Activated CD4-positive, alpha-beta T cell treated with anti-CD3 and anti-CD28 coated beads, Interleukin-2, amount 10 ng/mL, durations not matched to agents 24 days and 14 days (primary cell): ENCODE results near the gene AUH. TPM values are rescaled to one million over a fixed set of nuclear protein-coding genes. Genes with fewer than 3 reads are reported as not detected.
"Not testable (repeated sequence)": the region's sequence is repeated elsewhere in the genome, so short reads cannot be mapped to it uniquely, and the experiment has no call there.

Experiments
- DNase-seq: peaks from one replicate; pipeline ENCODE4 v3.0.0; 2022
- H3K27ac Mint-ChIP-seq: one replicate; pipeline ENCODE4 v1.8.0; 2022; ENCODE audit warnings: mild to moderate bottlenecking, mixed read lengths
- H3K27me3 Mint-ChIP-seq: one replicate; pipeline ENCODE4 v1.8.0; 2022; ENCODE audit warnings: mixed read lengths
- H3K36me3 Mint-ChIP-seq: one replicate; pipeline ENCODE4 v1.8.0; 2022; ENCODE audit warnings: low read depth, mild to moderate bottlenecking, mixed read lengths
- H3K4me1 Mint-ChIP-seq: one replicate; pipeline ENCODE4 v1.8.0; 2021; ENCODE audit warnings: mixed read lengths
- H3K4me3 Mint-ChIP-seq: one replicate; pipeline ENCODE4 v1.8.0; 2022; ENCODE audit warnings: mild to moderate bottlenecking, moderate library complexity, mixed read lengths
- H3K9me3 Mint-ChIP-seq: one replicate; pipeline ENCODE4 v1.8.0; 2021; ENCODE audit warnings: mixed read lengths
- intact Hi-C: fragments of 100-400 bp; cut with micrococcal nuclease; formaldehyde crosslinking; loops from one replicate; pipeline ENCODE4 v1.15.1; 2023
- total RNA-seq: library from RNA; stranded (reverse); gene quantifications from 2 replicates; pipeline ENCODE4 v1.2.3, GENCODE V29; 2022

AUH gene
- total RNA-seq, 1 donor from 2014 or later = 49.5 TPM

DNA sequence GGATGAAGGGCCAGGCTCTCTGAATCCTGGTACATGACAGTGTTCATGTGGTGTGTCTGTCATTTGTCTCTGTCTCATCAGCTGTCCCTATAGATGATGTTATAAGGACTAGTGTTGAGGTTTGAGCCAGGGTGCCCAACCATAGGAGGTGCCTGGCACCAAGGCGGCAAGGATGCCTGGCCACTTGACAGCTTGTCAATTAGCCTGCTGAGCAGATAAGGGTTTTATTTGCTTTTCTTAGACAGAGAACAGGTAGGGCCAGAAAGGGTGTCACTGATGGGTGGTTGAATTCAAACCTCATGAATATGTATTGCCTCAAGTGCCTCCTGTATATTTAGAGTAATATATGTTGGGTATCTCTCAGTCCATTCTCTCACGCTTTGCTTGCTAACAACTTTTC is 30.1 kb upstream of the AUH start:
- no peak for DNase-seq
- intact Hi-C loops = no loop called here
- Mint-ChIP-seq H3K4me1 (peaks cover 12% of the 10 kb centered on the region), H3K27me3 (peaks cover 2% of the 10 kb centered on the region), H3K36me3 (no peaks in the 10 kb centered on the region), H3K9me3 (peaks cover 3% of the 10 kb centered on the region), H3K27ac (no peak overlapping the region), H3K4me3 (no peak overlapping the region)

DNA sequence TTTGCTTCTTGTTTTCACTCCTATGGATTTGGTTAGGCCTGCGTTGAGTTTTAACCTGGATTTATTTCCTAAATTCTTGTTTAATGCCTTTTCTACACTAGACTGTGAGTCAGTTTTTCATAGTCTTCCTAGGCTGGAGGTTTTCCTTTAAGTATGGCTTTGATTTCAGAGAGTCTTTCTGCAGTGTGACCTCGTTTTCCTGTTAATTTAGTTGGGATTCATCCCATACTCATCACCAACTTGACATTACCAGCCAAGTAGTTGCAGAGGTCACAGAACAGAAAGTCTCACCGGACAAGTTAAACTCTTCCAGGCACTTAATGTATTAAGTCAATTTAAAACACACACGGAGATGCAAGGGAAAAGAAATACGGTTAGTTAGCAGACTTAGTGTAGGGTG is 29.7 kb upstream of the AUH start:
- H3K9me3 Mint-ChIP-seq = peaks cover 3% of the 10 kb centered on the region
- H3K36me3 Mint-ChIP-seq = no peaks in the 10 kb centered on the region
- no peak overlapping the region for H3K4me3 Mint-ChIP-seq
- intact Hi-C loops = no loop called here
- peaks cover 2% of the 10 kb centered on the region for H3K27me3 Mint-ChIP-seq
- no peak for DNase-seq
- no peak overlapping the region for H3K27ac Mint-ChIP-seq
- H3K4me1 Mint-ChIP-seq = peaks cover 12% of the 10 kb centered on the region

DNA sequence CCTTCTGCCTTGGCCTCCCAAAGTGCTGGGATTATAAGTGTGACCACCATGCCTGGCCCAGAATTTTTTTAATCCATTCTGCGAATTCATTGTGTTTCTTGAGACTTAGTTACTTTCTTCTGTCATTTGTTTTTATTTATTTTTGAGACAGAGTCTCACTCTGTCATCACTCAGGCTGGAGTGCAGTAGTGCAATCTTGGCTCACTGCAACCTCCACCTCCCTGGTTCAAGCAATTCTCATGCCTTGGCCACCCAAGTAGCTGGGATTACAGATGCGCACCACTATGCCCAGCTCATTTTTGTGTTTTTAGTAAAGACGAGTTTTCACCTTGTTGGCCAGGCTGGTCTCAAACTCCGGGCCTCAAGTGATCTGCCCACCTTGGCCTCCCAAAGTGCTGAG is 28.0 kb upstream of the AUH start:
- H3K9me3 Mint-ChIP-seq, intact Hi-C loops, H3K4me1 Mint-ChIP-seq, H3K27me3 Mint-ChIP-seq, H3K4me3 Mint-ChIP-seq, H3K36me3 Mint-ChIP-seq, H3K27ac Mint-ChIP-seq, DNase-seq: not testable (repeated sequence)

DNA sequence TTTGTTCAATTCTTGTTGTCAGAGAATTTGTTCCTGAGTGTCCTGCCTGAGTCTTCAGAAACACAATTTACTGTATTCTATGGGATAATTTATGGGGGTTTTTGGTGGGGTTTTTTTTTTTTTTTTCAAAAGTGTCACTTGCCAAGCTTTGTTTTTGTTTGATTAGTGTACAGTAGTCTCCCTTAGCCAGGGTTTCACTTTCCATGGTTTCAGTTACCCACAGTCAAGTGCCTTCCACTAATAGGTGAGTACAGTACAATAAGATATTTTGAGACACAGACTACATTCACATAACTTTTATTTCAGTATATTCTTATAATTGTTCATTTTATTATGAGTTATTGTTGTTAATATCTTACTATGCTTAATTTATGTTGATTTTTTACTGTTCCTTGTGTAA is 25.0 kb upstream of the AUH start:
- Mint-ChIP-seq H3K4me1 (no peaks in the 10 kb centered on the region), H3K4me3 (no peak overlapping the region), H3K27me3 (peaks cover 12% of the 10 kb centered on the region), H3K27ac (no peak overlapping the region), H3K9me3 (peaks cover 4% of the 10 kb centered on the region), H3K36me3 (no peaks in the 10 kb centered on the region)
- no peak for DNase-seq
- intact Hi-C loops = no loop called here

DNA sequence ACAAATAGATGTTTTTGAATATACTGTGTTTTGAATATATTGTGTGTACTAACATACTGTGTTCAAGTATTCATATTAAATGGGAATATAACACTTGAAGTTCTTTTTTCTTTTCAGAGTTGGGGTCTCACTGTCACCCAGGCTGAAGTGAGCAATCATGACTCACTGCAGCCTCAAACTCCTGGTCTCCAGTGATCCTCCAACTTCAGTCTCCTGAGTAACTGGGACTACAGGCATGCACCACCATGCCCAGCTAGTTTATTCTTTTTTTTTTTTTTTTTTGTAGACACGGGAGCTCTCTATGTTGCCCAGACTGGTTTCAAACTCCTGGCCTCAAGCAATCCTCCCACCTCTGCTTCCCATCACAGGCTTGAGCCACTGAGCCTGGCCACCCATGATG is 23.2 kb upstream of the AUH start:
- intact Hi-C loops = no loop called here
- no peak for DNase-seq
- Mint-ChIP-seq H3K36me3 (no peaks in the 10 kb centered on the region), H3K4me3 (no peak overlapping the region), H3K27ac (no peak overlapping the region), H3K27me3 (peaks cover 23% of the 10 kb centered on the region), H3K9me3 (peaks cover 4% of the 10 kb centered on the region), H3K4me1 (no peaks in the 10 kb centered on the region)

DNA sequence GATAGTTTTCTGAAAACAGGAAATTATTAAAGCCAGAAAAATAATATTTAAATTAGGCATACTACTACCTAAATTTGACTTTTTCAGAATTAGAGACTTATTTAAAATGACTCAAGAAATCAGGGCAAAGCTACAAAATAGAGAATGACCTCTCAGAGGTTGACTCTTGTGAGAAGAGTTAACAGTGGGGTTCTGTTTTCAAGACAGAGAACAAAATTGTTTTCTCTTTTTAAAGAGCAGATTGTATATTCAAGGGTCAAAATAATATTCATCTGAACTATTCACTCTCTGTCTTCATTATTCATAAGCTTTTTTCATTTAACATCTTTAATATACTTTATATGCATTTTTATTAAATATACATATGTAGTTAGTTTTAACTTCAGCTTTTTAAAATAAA is 21.9 kb upstream of the AUH start:
- intact Hi-C loops = no loop called here
- H3K4me3 Mint-ChIP-seq = no peak overlapping the region
- H3K36me3 Mint-ChIP-seq = no peaks in the 10 kb centered on the region
- no peak for DNase-seq
- no peaks in the 10 kb centered on the region for H3K4me1 Mint-ChIP-seq
- peaks cover 4% of the 10 kb centered on the region for H3K9me3 Mint-ChIP-seq
- no peak overlapping the region for H3K27ac Mint-ChIP-seq
- H3K27me3 Mint-ChIP-seq = peaks cover 24% of the 10 kb centered on the region

DNA sequence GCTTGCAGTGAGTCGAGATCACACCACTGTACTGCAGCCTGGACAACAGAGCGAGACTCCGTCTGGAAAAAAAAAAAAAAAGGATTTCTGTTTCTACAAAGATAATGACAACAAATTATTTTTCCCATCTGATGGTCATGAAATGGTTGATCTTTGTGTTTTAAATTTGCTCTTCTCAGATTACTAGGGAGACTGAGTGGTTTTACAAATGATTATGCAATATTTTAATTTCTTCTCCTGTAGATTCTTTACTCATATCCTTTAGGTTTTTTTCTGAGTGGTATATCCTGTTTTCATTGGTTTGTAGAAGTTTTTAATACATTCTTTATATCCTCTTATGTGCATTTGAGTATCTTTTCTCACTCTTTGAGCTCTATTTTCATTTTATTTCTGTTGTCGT is 20.6 kb upstream of the AUH start:
- H3K36me3 Mint-ChIP-seq = peaks cover 2% of the 10 kb centered on the region
- peaks cover 24% of the 10 kb centered on the region for H3K27me3 Mint-ChIP-seq
- H3K4me1 Mint-ChIP-seq = no peaks in the 10 kb centered on the region
- no peak overlapping the region for H3K27ac Mint-ChIP-seq
- intact Hi-C loops = no loop called here
- DNase-seq = no peak
- no peak overlapping the region for H3K4me3 Mint-ChIP-seq
- peaks cover 10% of the 10 kb centered on the region for H3K9me3 Mint-ChIP-seq

DNA sequence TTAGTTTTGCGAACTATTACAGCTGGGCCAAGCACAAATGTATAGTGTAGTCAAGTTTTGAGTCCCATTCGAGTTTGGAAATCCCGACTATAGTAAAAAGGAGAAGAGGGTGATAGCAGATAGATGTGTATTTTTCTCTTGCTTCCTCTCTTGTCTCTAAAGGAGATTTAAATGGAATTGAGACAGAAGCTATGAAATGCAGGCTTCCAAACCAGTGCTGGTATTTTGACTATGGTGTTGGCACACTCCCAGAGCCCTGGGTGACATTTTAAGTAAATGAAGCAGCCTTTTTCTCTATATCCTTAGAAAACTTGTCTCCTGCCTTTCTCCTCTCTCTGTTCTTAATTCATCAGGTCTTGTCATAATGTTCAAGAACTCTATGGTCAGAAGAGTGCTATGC is 17.7 kb upstream of the AUH start:
- DNase-seq = no peak
- Mint-ChIP-seq H3K36me3 (peaks cover 2% of the 10 kb centered on the region), H3K9me3 (peaks cover 14% of the 10 kb centered on the region), H3K27me3 (peaks cover 26% of the 10 kb centered on the region), H3K4me3 (no peak overlapping the region), H3K4me1 (peaks cover 8% of the 10 kb centered on the region), H3K27ac (no peak overlapping the region)
- intact Hi-C loops = no loop called here

DNA sequence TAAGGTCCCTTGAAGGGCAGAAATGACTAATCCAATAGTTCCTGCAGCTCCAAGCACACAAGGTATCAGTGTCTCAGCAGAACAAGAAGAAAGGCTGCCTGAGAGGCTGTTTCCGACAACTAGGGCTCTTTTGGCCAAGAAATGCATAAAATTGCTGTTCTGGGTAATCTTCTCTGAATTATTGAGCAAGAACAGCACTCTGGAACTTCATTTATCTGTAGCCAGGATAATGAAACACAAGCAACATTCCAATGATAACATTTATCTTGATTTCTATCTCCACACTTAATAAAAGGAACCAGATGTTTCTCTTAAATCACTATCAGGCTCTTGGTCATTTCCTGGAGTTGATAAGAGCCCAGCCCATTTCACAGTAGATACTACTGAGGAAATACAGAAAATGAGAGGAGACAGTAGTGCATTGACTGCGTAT is 17.0 kb upstream of the AUH start:
- H3K4me1 Mint-ChIP-seq = peaks cover 8% of the 10 kb centered on the region
- no peak overlapping the region for H3K4me3 Mint-ChIP-seq
- no peak for DNase-seq
- H3K27ac Mint-ChIP-seq = no peak overlapping the region
- H3K9me3 Mint-ChIP-seq = peaks cover 14% of the 10 kb centered on the region
- peaks cover 2% of the 10 kb centered on the region for H3K36me3 Mint-ChIP-seq
- peaks cover 26% of the 10 kb centered on the region for H3K27me3 Mint-ChIP-seq
- intact Hi-C loops = no loop called here

DNA sequence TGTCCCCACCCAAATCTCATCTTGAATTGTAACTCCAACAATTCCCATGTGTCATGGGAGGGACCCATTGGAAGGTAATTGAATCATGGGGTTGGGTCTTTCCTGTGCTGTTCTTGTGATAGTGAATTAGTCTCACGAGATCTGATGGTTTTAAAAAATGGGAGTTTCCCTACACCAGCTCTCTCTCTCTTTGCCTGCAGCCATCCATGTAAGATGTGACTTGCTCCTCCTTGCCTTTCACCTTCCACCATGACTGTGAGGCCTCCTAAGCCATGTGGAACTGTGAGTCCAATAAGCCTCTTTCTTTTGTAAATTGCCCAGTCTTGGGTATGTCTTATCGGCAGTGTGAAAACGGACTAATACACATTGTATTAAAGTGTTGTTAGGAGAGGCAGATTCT is 16.3 kb upstream of the AUH start:
- Mint-ChIP-seq H3K27me3 (peaks cover 24% of the 10 kb centered on the region), H3K9me3 (peaks cover 14% of the 10 kb centered on the region)
- DNase-seq, H3K27ac Mint-ChIP-seq, intact Hi-C loops, H3K4me3 Mint-ChIP-seq, H3K36me3 Mint-ChIP-seq, H3K4me1 Mint-ChIP-seq: not testable (repeated sequence)

DNA sequence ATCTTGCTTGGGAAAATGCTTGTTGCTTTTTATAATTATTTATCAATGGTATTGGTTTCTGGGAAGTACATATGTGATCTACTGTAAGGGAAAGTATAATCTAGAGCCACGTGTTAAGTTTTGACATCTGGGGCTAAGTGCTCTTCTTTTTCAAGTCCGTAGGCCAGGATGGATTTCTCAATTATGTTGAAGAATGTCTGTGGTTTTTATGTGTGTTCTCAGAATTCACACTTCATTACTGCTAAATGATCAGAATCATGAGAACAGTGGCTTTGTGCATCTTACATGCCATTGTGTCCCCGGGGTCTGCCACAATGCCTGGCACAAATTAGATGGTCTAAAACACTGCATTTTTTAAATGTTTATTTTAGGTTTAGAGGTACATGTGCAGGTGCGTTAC is 14.5 kb upstream of the AUH start:
- H3K27me3 Mint-ChIP-seq = peaks cover 10% of the 10 kb centered on the region
- peaks cover 10% of the 10 kb centered on the region for H3K9me3 Mint-ChIP-seq
- peaks cover 8% of the 10 kb centered on the region for H3K4me1 Mint-ChIP-seq

DNA sequence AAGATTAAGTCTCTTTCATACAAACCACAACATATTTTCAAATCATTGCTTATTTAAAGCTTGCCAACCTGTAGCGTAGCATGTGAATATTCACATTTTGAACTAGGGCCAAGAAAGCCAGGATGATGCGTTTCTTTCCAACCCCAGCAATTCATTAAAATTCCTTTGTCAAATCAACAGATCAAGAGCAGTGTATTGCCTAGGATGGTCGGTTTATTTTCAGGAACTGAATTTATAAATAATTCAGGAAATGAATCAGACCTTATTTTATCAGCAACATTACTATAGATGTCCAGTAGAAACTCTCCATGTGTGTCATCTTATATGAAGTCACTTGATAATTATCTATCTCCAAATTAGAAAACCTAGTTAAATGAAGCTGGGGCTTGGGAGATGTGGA is 13.2 kb upstream of the AUH start:
- peaks cover 2% of the 10 kb centered on the region for H3K36me3 Mint-ChIP-seq
- no peak for DNase-seq
- intact Hi-C loops = no loop called here
- H3K4me3 Mint-ChIP-seq = no peak overlapping the region
- H3K27me3 Mint-ChIP-seq = peaks cover 2% of the 10 kb centered on the region
- peaks cover 10% of the 10 kb centered on the region for H3K9me3 Mint-ChIP-seq
- peaks cover 8% of the 10 kb centered on the region for H3K4me1 Mint-ChIP-seq
- H3K27ac Mint-ChIP-seq = no peak overlapping the region

More for the DNA sequence above, 14.5 kb upstream of the AUH start:
- Mint-ChIP-seq H3K4me3 (no peak overlapping the region), H3K36me3 (peaks cover 2% of the 10 kb centered on the region), H3K27ac (no peak overlapping the region)
- no peak for DNase-seq
- intact Hi-C loops = no loop called here

DNA sequence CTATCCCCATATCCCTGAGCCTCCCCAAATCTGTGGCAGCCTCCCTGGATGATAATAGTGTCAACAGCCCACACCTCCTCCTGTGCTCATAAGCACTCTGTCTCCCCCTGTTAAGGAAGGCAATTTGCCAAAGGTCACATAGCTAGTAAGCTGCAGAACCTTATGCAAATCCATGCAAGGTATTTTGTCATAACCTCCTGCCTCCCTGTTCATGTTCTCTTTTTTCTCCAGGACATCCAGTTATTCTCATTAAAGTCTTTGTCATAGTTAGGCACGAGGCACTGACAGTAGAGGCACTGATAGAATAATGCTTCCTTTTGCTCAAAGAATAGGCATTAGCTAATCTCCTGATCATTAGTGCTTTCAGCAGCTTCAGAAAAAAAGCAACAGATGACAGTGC is 10.2 kb upstream of the AUH start:
- Mint-ChIP-seq H3K36me3 (no peaks in the 10 kb centered on the region), H3K27me3 (peaks cover 4% of the 10 kb centered on the region), H3K4me3 (no peak overlapping the region), H3K27ac (no peak overlapping the region), H3K4me1 (peaks cover 6% of the 10 kb centered on the region), H3K9me3 (peaks cover 4% of the 10 kb centered on the region)
- intact Hi-C loops = no loop called here
- DNase-seq = no peak

DNA sequence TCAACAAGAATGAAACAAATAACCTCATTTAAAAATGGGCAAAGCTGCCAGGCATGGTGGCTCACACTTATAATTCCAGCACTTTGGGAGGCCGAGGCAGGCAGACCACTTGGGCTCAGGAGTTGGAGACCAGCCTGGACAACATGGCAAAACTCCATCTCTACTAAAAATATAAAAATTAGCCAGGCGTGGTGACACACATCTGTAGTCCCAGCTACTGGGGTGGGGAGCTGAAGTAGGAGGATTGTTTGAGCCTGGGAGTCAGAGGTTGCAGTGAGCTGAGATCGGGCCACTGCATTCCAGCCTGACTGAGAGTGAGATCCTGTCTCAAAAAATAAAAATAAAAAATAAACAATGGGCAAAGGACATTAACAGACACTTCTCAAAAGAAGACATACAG is 8.3 kb upstream of the AUH start:
- H3K27me3 Mint-ChIP-seq, H3K4me1 Mint-ChIP-seq, H3K9me3 Mint-ChIP-seq, H3K27ac Mint-ChIP-seq, intact Hi-C loops, H3K36me3 Mint-ChIP-seq, H3K4me3 Mint-ChIP-seq, DNase-seq: not testable (repeated sequence)

DNA sequence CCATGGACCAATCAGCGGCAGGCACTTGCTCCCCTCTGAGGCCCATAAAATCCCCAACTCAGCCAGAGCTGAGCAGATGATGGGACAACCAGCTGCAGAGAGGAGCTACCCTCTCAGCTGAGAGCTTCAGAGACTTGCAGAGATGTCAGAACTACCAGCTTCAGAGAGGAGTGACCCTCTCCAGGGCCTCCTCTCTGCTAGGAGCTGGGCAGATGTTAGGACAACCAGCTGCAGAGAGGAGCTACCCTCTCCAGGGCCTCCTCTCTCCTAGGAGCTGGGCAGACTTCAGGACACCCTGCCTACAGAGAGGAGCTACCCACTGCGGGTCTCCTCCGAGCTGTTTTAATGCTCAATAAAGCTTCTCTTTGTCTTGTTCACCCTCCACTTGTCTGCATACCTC is 3.0 kb upstream of the AUH start:
- no peak overlapping the region for H3K4me3 Mint-ChIP-seq
- peaks cover 22% of the 10 kb centered on the region for H3K4me1 Mint-ChIP-seq
- H3K27me3 Mint-ChIP-seq = peaks cover 3% of the 10 kb centered on the region
- H3K9me3 Mint-ChIP-seq = peaks cover 13% of the 10 kb centered on the region
- no peak for DNase-seq
- H3K27ac Mint-ChIP-seq = no peak overlapping the region
- intact Hi-C loops = no loop called here
- H3K36me3 Mint-ChIP-seq = peaks cover 12% of the 10 kb centered on the region
